HCT116 (cell line): ENCODE results near the gene TRAPPC1. TPM values are rescaled to one million over a fixed set of nuclear protein-coding genes. Genes with fewer than 3 reads are reported as not detected.

ENCODE experiments used
- ATAC-seq: fragments of 200-7000 bp; cut with Tn5 transposase; 2 replicates; pipeline ENCODE4 v1.9.1; 2020; ENCODE audit warnings: mild to moderate bottlenecking, moderate library complexity
- BruUV-seq: library from RNA; stranded (reverse); fragments of 400-500 nt; replicated peaks from 2 replicates; lab custom pipeline; 2021; lab: Mats Ljungman, UMichigan
- CTCF ChIA-PET: fragments of 300-600 bp; sonication (Branson Sonifier 250); formaldehyde crosslinking; loops from one replicate; lab custom pipeline; 2021; ENCODE audit warnings: antibody characterized with exemption; lab: Charles Lee
- POLR2A ChIA-PET: fragments of 300-600, 350-600 bp; sonication (Branson Sonifier 250); formaldehyde crosslinking; loops from one replicate; lab custom pipeline; 2021; ENCODE audit warnings: antibody characterized with exemption; lab: Charles Lee
- RAD21 ChIA-PET, 2 experiments: fragments of 300-600 bp; sonication (Branson Sonifier 250); formaldehyde crosslinking; loops; one replicate each; lab custom pipeline; 2023; ENCODE audit warnings: low total read pairs in 2 of 2; ENCODE audit not compliant: uncharacterized antibody in 2 of 2, unreplicated experiment in 2 of 2, low non-redundant PET in 1 of 2; lab: Charles Lee
- DNase-seq: peaks from one replicate; pipeline ENCODE4 v3.0.0-alpha.2; 2010; ENCODE audit warnings: low read depth, low spot score
- H2AFZ ChIP-seq: fragments of 200-600 bp; shearing (Covaris generic), sonication (generic); 2 replicates; pipeline ENCODE4 v1.6.1; 2017; ENCODE audit warnings: low read depth, mixed run types, mixed read lengths, antibody characterized with exemption, low read length; ENCODE audit not compliant: poor library complexity, severe bottlenecking
- H3K27ac ChIP-seq: 2 replicates; pipeline ENCODE4 v1.5.1; 2012; ENCODE audit warnings: low read depth, low read length
- H3K27me3 ChIP-seq: fragments of 200-600 bp; sonication (generic); 2 replicates; pipeline ENCODE4 v1.6.1; 2016; ENCODE audit warnings: mixed run types, low read length, mixed read lengths; ENCODE audit not compliant: insufficient read depth
- H3K36me3 ChIP-seq, 2 experiments: fragments of 200-500 bp in 1 of 2; fragments of 200-600 bp in 1 of 2; sonication (Bioruptor generic) in 1 of 2; sonication (generic) in 1 of 2; 2 replicates each; pipeline versions ENCODE4 v1.5.1 to v1.6.1; 2014 to 2016; ENCODE audit warnings: low read length in 2 of 2, inconsistent platforms in 1 of 2, mixed read lengths in 1 of 2, mixed run types in 1 of 2; ENCODE audit not compliant: insufficient read depth in 2 of 2, control insufficient read depth in 1 of 2
- H3K4me1 ChIP-seq, 2 experiments: fragments of 200-600 bp in 1 of 2; sonication (generic) in 1 of 2; 2 replicates each; pipeline versions ENCODE4 v1.5.1 to v1.6.1; 2012 to 2017; ENCODE audit warnings: low read length in 2 of 2, inconsistent platforms in 1 of 2, mild to moderate bottlenecking in 1 of 2, mixed read lengths in 1 of 2, mixed run types in 1 of 2, moderate library complexity in 1 of 2; ENCODE audit not compliant: insufficient read depth in 2 of 2, control insufficient read depth in 1 of 2
- H3K4me2 ChIP-seq: fragments of 200-600 bp; sonication (generic); 2 replicates; pipeline ENCODE4 v1.6.1; 2017; ENCODE audit warnings: mixed run types, low read length, mixed read lengths
- H3K4me3 ChIP-seq, 2 experiments: fragments of 200-600 bp in 1 of 2; sonication (generic) in 1 of 2; replicated peaks in 1 of 2; 2 replicates each; pipeline ENCODE4 v1.5.1; 2011 to 2016; ENCODE audit warnings: low read length in 2 of 2, control low read depth in 1 of 2, low read depth in 1 of 2, mild to moderate bottlenecking in 1 of 2, mixed read lengths in 1 of 2, mixed run types in 1 of 2
- H3K79me2 ChIP-seq: fragments of 200-600 bp; sonication (generic); 2 replicates; pipeline ENCODE4 v1.6.1; 2017; ENCODE audit warnings: mild to moderate bottlenecking, mixed run types, low read length, moderate library complexity, mixed read lengths; ENCODE audit not compliant: insufficient read depth
- H3K9ac ChIP-seq: fragments of 200-600 bp; sonication (generic); 2 replicates; pipeline ENCODE4 v1.6.1; 2016; ENCODE audit warnings: low read length, mixed read lengths
- H3K9me2 ChIP-seq: fragments of 200-600 bp; sonication (generic), shearing (Covaris generic); 2 replicates; pipeline ENCODE4 v1.6.1; 2017; ENCODE audit warnings: mixed run types, mild to moderate bottlenecking, moderate library complexity; ENCODE audit not compliant: insufficient read depth
- H3K9me3 ChIP-seq, 2 experiments: fragments of 200-500 bp in 1 of 2; fragments of 200-600 bp in 1 of 2; sonication (Bioruptor generic) in 1 of 2; sonication (generic) in 1 of 2; 2 replicates each; pipeline ENCODE4 v1.6.1; 2014 to 2017; ENCODE audit warnings: low read length in 2 of 2, mixed read lengths in 2 of 2, inconsistent platforms in 1 of 2, low read depth in 1 of 2, mild to moderate bottlenecking in 1 of 2, mixed run types in 1 of 2, moderate library complexity in 1 of 2; ENCODE audit not compliant: control insufficient read depth in 1 of 2, insufficient read depth in 1 of 2
- H4K20me1 ChIP-seq: fragments of 200-600 bp; sonication (generic), shearing (Covaris generic); 2 replicates; pipeline ENCODE4 v1.6.1; 2017; ENCODE audit warnings: mixed run types, mild to moderate bottlenecking, moderate library complexity; ENCODE audit not compliant: insufficient read depth
- CBX3 ChIP-seq: IDR thresholded peaks from 2 replicates; pipeline ENCODE4 v1.6.1; 2012; ENCODE audit warnings: low read depth
- CEBPB ChIP-seq: IDR thresholded peaks from 2 replicates; pipeline ENCODE4 v1.6.1; 2012; ENCODE audit warnings: low read depth
- FOSL1 ChIP-seq: IDR thresholded peaks from 2 replicates; pipeline ENCODE4 v1.6.1; 2012; ENCODE audit warnings: low read depth
- MAX ChIP-seq: IDR thresholded peaks from 2 replicates; pipeline ENCODE4 v1.6.1; 2012
- RAD21 ChIP-seq: IDR thresholded peaks from 2 replicates; pipeline ENCODE4 v1.6.1; 2012; ENCODE audit warnings: low read depth, mild to moderate bottlenecking
- SIN3A ChIP-seq: IDR thresholded peaks from 2 replicates; pipeline ENCODE4 v1.6.1; 2012; ENCODE audit warnings: low read depth
- YY1 ChIP-seq: IDR thresholded peaks from 2 replicates; pipeline ENCODE4 v1.6.1; 2011; ENCODE audit warnings: low read length, low read depth, moderate library complexity, mild to moderate bottlenecking; ENCODE audit not compliant: insufficient replicate concordance; ENCODE audit errors: extremely low read depth
- ZBTB33 ChIP-seq: IDR thresholded peaks from 2 replicates; pipeline ENCODE4 v1.6.1; 2011; ENCODE audit warnings: mild to moderate bottlenecking, low read length, moderate library complexity; ENCODE audit not compliant: insufficient replicate concordance; ENCODE audit errors: extremely low read depth
- ZFX ChIP-seq: fragments of 450-650 bp; IDR thresholded peaks from 2 replicates; pipeline ENCODE4 v1.6.1; 2017
- ZNF274 ChIP-seq: fragments of 200-500 bp; sonication (Bioruptor generic); IDR thresholded peaks from 2 replicates; pipeline ENCODE4 v1.6.1; 2014; ENCODE audit warnings: mild to moderate bottlenecking, low read depth, low read length, inconsistent platforms
- intact Hi-C: fragments of 100-400 bp; cut with micrococcal nuclease; formaldehyde crosslinking; loops from 2 replicates; pipeline ENCODE4 v1.10.0; 2022
- total RNA-seq: library from RNA; stranded (reverse); gene quantifications from one replicate; pipeline ENCODE4 v1.2.1, GENCODE V29; 2021; ENCODE audit not compliant: unreplicated experiment
- TF ChIP-seq, protein P1 (sequence below), 3 experiments: fragments of 200-600 bp in 1 of 3; sonication (generic) in 1 of 3; IDR thresholded peaks in 2 of 3; conservative IDR thresholded peaks in 1 of 3; 2 replicates each; pipeline ENCODE4 v1.5.1; 2012 to 2017; ENCODE audit warnings: low read depth in 2 of 3, low read length in 2 of 3, antibody characterized with exemption in 1 of 3, borderline replicate concordance in 1 of 3, control low read depth in 1 of 3, mild to moderate bottlenecking in 1 of 3, mixed read lengths in 1 of 3, mixed run types in 1 of 3, moderate library complexity in 1 of 3; ENCODE audit not compliant: insufficient read depth in 1 of 3
- TF ChIP-seq, protein P2 (sequence below): IDR thresholded peaks from 2 replicates; pipeline ENCODE4 v1.6.1; 2012; ENCODE audit warnings: low read depth

TRAPPC1 gene
- total RNA-seq, 1 experiment from 2014 or later = 123 TPM

GRCh38 chr17:7911116-7911515 is 20.6 kb downstream of the TRAPPC1 start:
- Histone ChIP-seq H3K9me3 (no peaks in the 10 kb centered on the region), H3K27ac (no peak overlapping the region), H4K20me1 (no peaks in the 10 kb centered on the region), H3K36me3 (peaks cover 10 to 13% of the 10 kb centered on the region in 2 experiments; a peak in 3 of 4 replicates), H2AFZ (no peak overlapping the region), H3K9me2 (no peaks in the 10 kb centered on the region), H3K4me1 (peaks cover 3 to 21% of the 10 kb centered on the region in 2 experiments; a peak in 3 of 4 replicates), H3K4me3 (no peak overlapping the region), H3K27me3 (no peaks in the 10 kb centered on the region), H3K79me2 (no peaks in the 10 kb centered on the region), H3K4me2 (no peak overlapping the region), H3K9ac (no peak overlapping the region)
- no peak for TF ChIP-seq YY1
- ATAC-seq = no peak
- no TSS peak for BruUV-seq
- CTCF ChIA-PET = interaction anchor here (2.6 to 3.3 kb wide), 2 partner anchors 78 to 130 kb away, joined by 47 to 55 read pairs; no protein-coding TSS in a partner anchor
- intact Hi-C loops = loop anchor here (5.0 kb wide), 1 partner anchor 89 kb away; no protein-coding TSS in a partner anchor
- DNase-seq = no peak
- POLR2A ChIA-PET = no interaction called here
- RAD21 ChIA-PET = no interaction called here

DNA sequence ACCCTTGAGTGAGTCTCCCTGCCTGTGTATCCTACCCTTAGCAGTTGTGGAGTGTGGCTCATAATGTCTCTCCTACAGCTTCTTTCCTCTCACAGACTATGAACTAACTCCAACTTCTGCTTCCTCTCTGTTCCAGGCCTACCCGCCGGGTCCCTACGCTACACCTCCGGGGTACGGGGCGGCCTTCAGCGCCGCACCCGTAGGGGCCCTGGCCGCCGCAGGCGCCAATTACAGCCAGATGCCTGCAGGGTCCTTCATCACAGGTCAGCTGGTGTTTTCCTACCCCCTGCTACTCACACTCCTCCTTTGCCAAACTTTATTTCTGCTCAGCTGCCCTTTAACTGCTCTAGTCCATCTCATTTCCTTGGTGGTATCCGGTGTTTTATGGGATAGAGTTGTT is 21.0 kb downstream of the TRAPPC1 start:
- Histone ChIP-seq H3K79me2 (no peaks in the 10 kb centered on the region), H2AFZ (no peak overlapping the region), H4K20me1 (no peaks in the 10 kb centered on the region), H3K4me1 (peaks cover 3 to 17% of the 10 kb centered on the region in 2 experiments; a peak in 3 of 4 replicates), H3K4me2 (no peak overlapping the region), H3K9me2 (no peaks in the 10 kb centered on the region), H3K4me3 (no peak overlapping the region), H3K9ac (no peak overlapping the region), H3K27me3 (no peaks in the 10 kb centered on the region), H3K36me3 (peaks cover 10 to 17% of the 10 kb centered on the region in 2 experiments; a peak in 3 of 4 replicates), H3K27ac (no peak overlapping the region), H3K9me3 (no peaks in the 10 kb centered on the region)
- ChIA-PET CTCF (no interaction called here), RAD21 (no interaction called here), POLR2A (no interaction called here)
- DNase-seq (no peak), ATAC-seq (no peak)
- TF ChIP-seq, protein P1, sequence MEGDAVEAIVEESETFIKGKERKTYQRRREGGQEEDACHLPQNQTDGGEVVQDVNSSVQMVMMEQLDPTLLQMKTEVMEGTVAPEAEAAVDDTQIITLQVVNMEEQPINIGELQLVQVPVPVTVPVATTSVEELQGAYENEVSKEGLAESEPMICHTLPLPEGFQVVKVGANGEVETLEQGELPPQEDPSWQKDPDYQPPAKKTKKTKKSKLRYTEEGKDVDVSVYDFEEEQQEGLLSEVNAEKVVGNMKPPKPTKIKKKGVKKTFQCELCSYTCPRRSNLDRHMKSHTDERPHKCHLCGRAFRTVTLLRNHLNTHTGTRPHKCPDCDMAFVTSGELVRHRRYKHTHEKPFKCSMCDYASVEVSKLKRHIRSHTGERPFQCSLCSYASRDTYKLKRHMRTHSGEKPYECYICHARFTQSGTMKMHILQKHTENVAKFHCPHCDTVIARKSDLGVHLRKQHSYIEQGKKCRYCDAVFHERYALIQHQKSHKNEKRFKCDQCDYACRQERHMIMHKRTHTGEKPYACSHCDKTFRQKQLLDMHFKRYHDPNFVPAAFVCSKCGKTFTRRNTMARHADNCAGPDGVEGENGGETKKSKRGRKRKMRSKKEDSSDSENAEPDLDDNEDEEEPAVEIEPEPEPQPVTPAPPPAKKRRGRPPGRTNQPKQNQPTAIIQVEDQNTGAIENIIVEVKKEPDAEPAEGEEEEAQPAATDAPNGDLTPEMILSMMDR (IDR thresholded peaks at IDR 0.05 in 2 of 3, conservative IDR thresholded peaks at IDR 0.05 in 1 of 3; ENCODE audit: borderline replicate concordance in 1 of 3, insufficient read depth in 1 of 3, low read depth in 2 of 3, low read length in 2 of 3) = no peak
- TF ChIP-seq CEBPB (no peak), FOSL1 (no peak), SIN3A (no peak), ZBTB33 (no peak), ZFX (no peak), ZNF274 (no peak), RAD21 (no peak), MAX (no peak), CBX3 (no peak)
- TF ChIP-seq, protein P2, sequence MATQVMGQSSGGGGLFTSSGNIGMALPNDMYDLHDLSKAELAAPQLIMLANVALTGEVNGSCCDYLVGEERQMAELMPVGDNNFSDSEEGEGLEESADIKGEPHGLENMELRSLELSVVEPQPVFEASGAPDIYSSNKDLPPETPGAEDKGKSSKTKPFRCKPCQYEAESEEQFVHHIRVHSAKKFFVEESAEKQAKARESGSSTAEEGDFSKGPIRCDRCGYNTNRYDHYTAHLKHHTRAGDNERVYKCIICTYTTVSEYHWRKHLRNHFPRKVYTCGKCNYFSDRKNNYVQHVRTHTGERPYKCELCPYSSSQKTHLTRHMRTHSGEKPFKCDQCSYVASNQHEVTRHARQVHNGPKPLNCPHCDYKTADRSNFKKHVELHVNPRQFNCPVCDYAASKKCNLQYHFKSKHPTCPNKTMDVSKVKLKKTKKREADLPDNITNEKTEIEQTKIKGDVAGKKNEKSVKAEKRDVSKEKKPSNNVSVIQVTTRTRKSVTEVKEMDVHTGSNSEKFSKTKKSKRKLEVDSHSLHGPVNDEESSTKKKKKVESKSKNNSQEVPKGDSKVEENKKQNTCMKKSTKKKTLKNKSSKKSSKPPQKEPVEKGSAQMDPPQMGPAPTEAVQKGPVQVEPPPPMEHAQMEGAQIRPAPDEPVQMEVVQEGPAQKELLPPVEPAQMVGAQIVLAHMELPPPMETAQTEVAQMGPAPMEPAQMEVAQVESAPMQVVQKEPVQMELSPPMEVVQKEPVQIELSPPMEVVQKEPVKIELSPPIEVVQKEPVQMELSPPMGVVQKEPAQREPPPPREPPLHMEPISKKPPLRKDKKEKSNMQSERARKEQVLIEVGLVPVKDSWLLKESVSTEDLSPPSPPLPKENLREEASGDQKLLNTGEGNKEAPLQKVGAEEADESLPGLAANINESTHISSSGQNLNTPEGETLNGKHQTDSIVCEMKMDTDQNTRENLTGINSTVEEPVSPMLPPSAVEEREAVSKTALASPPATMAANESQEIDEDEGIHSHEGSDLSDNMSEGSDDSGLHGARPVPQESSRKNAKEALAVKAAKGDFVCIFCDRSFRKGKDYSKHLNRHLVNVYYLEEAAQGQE = no peak
- intact Hi-C loops = loop anchor here (5.0 kb wide), 1 partner anchor 88 kb away; no protein-coding TSS in a partner anchor
- BruUV-seq = no TSS peak
